Stimulated activated CD8-positive, alpha-beta memory T cell treated with anti-CD3 and anti-CD28 coated beads, Interleukin-4, amount 100 ng/mL, for 24 hours (primary cell): Measurements from ENCODE around the gene BCAS3.

Experiments used
- DNase-seq: peaks from one replicate; pipeline ENCODE4 v3.0.0-alpha.2; 2020; ENCODE audit warnings: low read depth

The BCAS3 gene

DNA sequence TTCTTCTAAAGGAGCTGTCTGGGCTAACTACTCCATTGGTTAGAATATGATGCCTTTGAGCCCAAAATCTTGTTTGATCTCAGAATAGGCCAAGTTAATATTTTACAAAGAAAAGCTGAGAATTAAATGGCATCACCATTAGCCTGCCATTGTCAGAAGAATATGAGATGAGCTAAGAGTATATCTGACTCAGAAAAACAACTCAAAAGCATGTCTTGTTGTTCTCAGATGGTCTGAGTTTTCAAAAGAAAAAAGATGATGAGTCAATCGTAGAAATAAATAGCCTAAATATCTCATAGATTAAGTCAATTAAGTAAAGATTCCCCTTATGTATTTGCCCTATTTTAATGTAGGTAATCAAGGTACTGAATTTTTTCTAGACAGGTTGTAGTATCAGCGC, 524.9 kb downstream of the BCAS3 start:
- no peak for DNase-seq

DNA sequence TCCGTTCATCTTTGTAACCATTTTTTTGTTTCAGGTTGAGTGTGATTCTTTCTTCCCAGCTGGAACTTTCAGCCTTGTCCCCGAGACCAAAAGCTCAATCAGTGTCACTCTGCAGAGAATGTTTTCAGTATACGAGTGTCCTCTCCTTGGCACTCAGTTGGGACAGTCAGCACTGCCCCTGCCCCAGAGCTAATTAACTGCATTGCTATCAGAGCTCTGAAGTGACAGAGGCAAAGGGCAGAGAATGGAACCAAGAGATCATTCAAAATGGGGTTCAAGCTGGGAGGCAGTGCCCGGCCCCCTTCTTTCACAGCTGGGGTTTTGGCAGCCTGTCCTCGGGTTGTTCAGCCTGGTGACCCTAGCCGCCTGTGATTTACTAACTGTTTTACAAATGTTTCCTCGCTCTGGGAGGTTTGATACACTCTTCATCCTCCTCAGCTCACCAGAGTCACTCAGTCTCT, 526.0 kb downstream of the BCAS3 start:
- DNase-seq: no peak

DNA sequence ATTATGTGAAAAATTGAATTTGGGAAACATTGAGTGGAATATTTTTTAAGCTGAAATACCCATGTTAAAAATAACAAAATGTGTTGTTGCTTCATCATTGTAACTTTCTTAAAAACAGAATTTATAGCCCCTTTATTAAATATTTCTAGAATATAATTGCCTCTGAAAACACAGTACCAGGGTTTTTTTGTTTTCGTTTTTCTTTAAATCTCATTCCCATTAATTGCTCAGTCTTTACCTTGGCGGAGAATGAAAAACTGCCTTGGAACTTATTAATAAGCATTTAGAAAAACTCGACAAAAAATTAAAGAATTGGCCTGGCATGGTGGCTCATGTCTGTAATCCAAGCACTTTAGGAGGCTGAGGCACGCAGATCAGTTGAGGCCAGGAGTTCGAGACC, 526.8 kb downstream of the BCAS3 start:
- DNase-seq: no peak

DNA sequence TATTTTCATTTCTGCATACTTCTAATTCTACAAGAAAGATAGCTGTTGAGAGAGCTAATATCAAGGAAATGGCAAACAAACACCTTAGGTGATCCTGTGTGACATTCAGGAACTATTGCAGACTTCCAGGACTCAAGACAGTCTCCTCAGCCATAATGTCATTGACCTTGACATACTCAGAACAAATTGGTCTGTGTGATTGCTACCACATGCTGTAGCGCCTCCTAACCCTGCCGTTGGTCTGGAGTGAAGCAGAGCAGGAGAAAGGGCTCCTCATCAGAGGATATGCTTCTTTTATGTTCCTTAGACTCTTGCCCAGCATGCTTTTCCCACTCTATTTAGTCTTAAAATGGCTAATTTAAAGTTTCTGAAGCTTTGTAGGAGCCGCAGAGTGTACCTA, 527.8 kb downstream of the BCAS3 start:
- no peak for DNase-seq

DNA sequence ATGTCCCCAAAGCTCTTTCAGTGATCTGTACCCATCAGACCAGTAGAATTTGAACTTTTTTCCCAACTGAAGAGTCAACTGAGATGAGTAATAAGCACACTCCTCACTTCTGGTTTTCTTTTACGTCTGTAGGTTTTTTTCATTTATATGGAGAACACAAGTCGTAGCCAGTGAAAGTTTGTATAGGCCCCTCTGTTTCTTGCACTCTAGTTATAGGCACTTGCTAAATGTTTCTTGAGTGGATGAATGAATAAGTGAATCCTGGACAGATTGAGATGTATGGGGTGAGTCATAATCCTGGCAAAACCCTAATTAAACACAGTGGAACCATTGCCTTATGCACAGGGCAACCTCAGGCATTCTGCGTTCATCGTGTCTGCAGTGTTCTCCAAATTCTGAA, 528.3 kb downstream of the BCAS3 start:
- DNase-seq: no peak

DNA sequence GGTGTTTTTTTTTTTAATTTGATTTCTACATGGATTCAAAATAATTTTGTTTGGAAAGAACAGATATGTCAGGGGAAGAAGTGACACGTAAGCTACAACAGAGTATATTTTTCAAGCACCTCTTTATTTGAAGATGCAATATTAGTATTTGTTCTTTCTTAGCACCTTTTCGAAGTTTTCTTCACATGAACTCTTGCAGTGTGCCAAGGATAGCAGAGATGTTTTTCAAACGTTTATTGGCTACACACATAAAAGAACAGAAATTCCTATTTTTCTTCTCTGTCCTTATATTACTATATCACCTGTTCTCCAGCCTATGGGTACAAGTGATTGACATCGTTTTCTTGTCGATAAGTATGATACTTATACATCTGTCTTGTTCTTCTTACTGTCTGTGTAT, 529.3 kb downstream of the BCAS3 start:
- no peak for DNase-seq

DNA sequence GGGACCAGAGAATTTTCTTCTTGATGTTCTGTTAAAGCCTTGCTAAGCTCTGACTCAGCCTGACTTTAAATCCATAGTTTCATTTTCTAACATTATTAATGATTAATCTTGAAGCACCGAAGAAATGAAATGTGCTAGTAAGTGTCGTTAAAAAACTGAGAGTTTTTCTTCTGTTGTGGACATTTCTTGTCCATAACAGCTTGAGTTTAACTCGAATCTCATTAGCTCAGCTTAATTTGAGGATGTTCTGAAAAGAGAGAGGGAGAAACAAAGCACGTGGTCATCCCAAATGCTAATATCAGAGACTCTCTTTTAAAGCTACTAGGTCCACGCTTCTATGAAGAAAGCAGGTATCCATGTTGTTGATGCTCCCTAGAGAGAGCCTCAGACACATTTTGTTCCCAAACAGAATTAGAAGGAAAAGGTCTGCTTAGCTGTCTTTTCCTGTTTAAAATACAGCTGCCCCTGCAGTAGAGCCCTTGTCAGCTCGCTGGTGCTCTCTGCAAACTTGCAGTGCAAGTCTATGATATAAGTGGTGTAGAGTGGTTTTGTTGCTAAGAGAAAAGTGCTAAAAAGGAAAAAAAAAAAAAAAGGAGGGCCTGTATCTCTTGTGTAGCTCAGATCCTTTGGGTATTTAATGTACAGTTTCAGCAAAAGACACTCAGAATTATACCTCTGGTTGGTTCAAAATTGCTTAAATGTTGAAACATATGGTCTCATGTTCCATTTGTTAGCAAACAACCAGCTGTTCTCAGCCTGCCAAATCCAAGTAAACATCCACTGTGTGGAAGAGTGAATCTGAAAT, 530.9 kb downstream of the BCAS3 start:
- DNase-seq: no peak

DNA sequence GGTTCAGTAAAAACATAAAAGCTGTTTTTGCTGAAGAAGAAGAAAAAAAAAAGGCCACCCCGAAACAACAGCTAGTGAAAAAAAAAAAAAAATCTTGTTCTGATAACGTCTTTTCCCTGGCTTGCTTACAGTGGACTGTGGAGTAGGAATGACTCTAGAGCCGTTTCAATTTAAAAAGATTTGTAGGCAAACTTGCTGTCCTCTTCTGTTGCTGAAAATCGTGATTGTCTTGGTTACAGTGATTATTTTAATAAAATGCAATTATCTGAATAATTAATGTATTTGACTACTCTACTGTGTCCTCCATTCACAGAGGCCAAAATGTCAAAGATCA, 531.4 kb downstream of the BCAS3 start:
- no peak for DNase-seq

DNA sequence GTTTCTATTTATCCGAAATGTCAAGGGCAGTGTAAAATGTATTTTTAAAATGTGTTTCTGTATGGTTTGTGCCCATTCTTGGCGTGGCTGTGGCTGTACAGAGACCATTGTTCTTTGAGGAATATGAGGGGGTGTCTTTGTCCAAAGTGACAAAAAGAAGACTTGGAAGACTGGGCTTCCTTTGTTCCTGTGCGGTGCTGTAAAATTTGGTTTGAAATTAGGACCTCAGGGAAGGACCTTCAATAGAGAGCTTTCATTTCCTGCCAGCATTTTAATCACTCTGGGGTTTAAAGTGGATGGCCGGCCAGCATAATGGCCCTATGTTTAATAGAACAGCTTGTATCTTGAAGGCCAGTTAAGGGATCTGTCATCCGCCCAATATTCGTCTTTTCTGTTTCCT, 531.9 kb downstream of the BCAS3 start:
- DNase-seq: no peak

DNA sequence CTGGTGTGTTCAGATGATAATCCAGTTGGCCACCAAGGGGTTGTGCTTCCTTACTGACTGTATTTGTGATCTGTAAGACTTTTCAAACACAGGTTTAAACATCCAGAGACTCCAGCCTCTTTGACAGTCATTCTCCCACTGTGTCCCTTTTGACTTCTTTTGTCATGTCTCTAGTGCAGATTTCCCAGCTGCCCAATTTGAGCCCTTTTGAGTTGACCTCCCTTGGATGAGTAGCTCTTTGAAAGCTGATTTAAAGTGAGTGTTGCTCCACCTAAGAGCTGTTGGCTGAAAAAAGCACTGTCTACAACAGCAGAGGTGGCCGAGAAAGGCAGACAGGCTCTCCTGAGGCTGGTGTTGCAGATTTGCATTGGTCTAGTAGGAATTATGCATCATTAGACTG, 533.6 kb downstream of the BCAS3 start:
- no peak for DNase-seq

DNA sequence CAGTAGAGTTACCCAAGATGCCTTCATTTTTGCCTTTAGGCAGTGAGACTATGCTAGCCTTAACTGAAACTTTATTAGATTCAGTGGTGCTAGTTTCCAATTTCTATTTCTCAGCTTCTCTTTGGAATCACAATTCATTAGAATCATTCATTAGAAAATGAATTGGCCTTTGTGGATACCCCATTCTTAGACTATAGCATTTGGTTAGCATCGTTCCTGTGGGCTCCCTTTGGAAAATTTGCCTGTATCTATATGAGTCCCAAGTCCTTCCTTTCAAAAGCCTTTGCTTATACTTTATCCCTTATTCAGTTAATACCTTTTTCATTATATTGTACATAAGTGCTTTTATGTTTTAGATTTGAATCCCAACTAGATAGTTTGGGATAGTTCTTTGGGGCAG, 535.0 kb downstream of the BCAS3 start:
- no peak for DNase-seq

DNA sequence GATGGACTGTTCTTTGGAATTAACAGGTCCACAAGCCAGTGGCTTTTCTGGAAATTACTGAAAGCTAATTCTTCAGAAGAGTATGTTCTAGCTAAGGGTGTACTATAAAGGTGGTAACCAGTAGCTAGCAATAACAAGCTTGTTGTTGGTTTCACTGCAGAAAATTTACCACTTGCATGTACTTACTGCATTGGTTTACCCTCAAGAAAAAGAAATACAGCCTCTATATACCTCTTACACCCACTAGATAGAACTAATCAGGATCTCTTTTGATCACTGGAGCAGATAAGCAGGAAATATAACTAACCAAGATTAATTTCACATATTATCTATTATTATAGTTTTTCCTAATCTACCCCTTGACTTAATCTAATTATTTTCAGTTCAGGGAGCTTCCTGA, 537.1 kb downstream of the BCAS3 start:
- DNase-seq: no peak

DNA sequence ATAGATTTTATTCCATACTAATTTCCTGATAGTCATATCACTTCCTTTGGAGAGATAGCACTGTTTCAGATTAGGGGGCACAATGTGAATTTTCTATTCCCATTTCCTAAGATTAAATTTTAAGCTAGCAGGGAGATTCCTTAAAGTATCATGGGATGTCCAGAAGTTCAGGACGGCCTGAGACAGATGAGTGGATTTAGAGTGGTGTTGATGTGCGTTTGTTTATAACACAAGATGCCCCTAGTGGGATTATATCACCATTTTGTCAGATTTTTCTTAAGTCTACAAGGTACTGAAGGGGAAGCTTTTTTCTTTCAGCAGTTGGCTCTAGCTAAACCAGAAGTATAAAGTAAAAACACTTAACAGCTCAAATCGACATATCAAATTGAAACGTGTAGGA, 538.4 kb downstream of the BCAS3 start:
- no peak for DNase-seq

DNA sequence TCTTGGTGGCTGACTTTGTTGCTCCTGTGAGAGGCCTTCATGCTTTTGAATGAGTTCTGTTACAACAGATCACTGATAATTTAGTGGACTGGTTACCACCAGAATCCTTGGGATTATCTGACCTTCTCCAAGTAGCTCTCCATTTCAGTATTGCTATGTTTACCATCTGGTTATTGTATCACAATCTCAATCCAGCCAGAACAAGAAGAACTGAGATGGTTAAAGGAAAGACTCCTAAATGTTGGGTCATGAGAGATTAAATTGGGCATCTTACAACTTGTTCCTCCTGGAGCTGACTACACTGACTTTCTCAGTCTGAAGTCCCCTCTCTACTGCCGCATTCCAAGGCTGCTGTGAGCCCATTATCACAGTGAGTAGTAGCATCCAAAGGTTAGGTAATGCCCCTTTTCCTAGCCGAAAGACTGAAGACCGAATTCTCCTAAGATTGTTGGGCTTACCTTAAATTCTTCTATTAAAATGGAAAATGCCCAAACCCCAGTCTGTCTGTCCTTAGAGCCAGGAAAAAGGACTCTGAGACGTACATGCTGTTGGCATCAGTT, 540.3 kb downstream of the BCAS3 start:
- DNase-seq: no peak

DNA sequence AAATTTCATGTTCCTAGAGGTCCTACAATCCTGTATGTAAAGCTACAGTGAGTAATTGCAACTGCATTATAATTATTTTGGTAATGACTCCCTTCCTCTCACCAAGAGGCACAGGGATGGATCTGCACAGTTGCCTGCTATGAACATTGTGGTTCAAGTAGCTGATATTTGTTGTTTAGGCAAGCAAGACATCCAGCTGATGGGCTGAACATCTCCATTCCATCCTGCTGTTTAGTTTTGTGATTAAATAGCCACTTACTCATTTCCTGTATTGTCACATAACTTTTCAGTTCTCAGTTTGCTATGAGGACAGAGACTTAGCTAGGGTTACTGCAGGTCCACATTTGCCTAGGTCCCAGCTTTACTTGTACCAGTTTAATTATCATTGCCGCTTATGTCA, 540.8 kb downstream of the BCAS3 start:
- DNase-seq: no peak

DNA sequence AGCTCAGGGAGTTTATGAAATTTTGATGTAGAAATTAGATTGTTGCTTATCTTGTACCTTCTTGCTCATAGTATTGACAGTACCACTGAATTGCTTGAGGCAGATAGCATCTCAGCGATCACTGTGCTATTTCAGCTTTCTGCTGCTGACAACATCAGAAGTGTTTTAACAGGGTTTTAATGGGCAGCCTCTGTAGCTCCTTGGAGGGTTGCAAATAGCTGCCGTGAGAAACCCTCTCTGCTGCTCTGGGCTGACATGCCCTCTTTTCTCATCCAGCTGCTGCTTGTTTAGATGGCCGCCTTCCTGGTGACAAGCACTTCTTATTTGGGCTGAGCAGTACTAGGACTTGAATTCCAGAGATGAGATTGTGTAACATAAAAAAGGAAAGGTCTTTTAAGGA, 541.8 kb downstream of the BCAS3 start:
- DNase-seq: no peak

DNA sequence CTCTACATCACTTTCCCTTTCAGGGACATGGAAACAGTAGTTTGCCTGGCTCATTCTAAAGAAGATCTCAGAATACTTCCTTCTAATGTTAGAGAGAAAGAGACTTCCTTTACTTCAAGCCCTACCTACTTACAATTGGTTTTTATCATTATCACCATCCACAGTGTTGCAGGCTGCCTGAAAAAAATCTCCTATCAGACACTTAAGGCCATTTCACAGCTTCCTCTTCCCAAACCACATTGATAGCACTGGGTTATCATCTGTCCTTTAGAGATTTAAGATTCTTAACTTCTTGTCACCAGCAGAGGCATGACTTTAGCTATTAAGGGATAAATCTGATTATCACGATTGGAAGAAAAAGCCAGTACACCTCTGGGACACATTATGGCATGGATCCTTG, 543.5 kb downstream of the BCAS3 start:
- DNase-seq: no peak

DNA sequence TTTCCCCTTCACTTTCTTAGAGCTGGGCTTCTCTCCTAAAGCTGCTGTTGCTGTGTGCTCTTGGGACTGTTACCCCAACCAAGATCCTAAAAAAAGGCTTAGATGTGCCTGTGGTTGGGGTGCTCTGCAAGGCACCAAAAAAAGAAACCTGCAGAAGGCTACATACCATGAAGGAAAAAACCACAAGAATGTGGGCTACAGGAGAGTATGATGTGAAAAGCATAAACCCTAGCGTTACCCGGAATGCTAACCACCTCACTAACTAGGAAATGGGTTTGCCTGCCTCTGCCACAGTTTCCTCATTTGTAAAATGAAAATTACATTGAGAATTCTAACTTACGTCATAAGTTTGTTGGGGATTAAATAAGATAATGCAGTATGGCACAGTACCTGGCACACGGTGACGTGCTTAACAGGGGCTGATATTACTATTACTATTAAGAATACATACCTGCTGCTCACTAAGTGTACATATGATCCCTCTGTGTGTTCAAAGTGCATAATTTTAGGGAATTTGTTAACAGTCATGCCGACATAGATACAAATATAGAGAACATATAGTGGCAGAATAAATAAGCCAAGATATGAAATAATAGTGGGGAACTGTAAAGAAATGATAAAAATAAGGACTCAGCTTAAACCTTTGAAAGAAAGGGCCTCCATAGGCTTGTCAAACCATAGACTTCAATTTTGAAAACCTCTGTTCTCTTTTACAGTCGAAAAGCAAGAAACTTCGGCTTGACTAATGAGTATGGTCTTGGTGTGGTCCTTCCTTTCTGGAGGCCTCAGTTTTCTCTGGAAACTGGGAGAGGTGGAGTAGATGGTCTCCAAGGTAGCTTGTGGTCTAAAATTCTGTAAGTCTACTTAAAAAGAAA, 544.2 kb downstream of the BCAS3 start:
- DNase-seq: no peak

DNA sequence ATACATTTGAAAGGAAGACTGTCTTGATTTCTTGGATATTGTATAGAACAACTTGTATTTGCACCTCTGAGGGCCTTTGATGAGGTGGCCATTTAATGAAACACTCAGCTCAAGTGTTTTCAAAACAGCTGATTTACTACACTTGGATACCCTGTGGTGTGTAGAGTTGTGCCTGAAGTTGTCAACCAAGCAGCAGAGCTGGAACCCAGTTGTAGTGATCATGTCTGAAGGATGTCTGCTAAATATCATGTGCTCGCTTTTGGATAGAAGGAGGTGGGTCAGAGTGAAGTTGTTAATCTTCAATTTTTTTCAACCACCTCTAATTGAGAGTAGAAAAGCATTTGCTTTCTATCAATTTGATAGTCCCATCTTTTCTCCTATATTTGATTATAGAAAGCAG, 546.1 kb downstream of the BCAS3 start:
- no peak for DNase-seq

DNA sequence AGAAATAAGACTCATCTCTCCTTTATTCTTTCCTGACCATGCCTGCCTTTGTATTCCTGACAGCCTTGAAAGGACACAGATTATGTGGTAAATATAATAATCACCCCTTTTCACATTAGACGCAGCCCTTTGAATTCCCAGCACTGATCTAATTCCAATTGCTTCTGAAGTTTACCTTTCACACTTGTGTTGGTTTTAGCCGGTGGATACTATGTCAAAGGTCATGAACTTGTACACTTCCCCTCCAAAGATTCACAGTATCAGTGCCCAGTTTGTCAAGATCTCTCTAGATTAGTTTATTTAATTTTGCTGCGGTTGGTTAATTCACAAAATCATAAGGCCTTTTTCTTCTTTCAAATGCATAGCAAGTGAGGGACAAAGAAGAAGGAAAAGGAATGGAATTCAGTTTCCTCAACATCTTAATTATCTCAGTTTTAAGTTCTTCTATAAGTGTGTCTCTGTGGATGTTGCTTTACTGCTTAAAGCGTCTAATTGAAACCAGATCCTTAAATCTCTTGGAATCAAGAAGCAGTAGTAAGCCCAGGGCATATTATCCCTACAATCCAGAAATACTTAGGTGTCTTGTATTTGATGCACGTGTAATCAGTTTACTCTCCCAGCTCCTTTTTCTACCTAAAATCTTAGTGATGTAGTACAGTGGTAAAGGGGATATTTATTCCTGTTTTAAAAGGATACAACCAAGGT, 547.7 kb downstream of the BCAS3 start:
- DNase-seq: no peak

DNA sequence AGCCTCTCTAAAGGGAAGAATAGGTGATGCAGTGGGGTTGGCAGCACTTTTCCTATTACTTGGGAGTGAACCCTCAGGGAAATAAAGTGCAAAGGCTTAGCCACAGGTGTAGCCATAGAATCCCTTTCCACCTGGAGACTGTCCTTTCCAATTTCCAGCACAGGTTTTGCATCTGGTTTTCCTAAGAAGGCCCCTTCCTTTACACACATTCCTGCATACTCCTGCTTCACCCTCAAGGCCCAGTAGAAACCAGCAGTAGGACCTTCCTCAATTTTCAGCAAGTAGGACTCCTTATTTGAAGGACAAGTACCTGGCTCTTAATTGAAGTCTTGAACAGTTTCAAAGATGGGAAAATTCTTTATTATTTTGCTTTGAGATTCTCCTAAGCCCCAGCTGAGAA, 550.2 kb downstream of the BCAS3 start:
- no peak for DNase-seq

DNA sequence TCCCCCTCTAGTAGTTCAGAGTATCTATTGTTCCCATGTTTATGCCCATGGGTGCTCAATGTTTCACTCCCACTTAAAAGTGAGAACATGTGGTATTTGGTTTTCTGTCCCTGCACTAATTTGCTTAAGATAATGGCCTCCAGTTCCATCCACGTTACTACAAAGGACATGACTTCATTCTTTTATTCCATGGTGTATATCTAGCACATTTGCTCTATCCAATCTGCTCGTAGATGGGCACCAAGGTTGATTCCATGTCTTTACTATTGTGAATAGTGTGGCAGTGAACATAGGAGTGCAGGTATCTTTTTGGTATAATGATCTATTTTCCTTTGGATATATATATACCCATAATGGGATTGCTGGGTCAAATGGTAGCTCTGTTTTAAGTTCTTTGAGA, 552.8 kb downstream of the BCAS3 start:
- DNase-seq: no peak
